Spinal cord (tissue), 10 donors: ENCODE measurements around the gene IL27RA. TPM values are rescaled to one million over a fixed set of nuclear protein-coding genes. Genes with fewer than 3 reads are reported as not detected.

Experiments used
- DNase-seq, 6 donors: peaks; one replicate each; pipeline versions ENCODE4 v3.0.0 to v3.0.0-alpha.2; 2013 to 2015; ENCODE audit warnings: low spot score in 6 of 6, low read depth in 4 of 6
- H3K27ac ChIP-seq: one replicate; pipeline ENCODE4 v1.5.1; 2013; ENCODE audit warnings: low read depth, low read length, control low read depth
- H3K27me3 ChIP-seq: one replicate; pipeline ENCODE4 v1.6.1; 2013; ENCODE audit warnings: low read length; ENCODE audit not compliant: control insufficient read depth, insufficient read depth
- H3K36me3 ChIP-seq: one replicate; pipeline ENCODE4 v1.6.1; 2013; ENCODE audit warnings: low read length; ENCODE audit not compliant: control insufficient read depth, insufficient read depth
- H3K4me1 ChIP-seq: one replicate; pipeline ENCODE4 v1.6.1; 2013; ENCODE audit warnings: low read length; ENCODE audit not compliant: control insufficient read depth, insufficient read depth
- H3K4me3 ChIP-seq: one replicate; pipeline ENCODE4 v1.5.1; 2013; ENCODE audit warnings: low read depth, low read length, control low read depth
- H3K9me3 ChIP-seq: one replicate; pipeline ENCODE4 v1.6.1; 2013; ENCODE audit warnings: low read length; ENCODE audit not compliant: control insufficient read depth, insufficient read depth
- WGBS: methylation state at CpG from one replicate; pipeline ENCODE4 v1.1.5; 2013; ENCODE audit warnings: missing lambda C conversion rate; ENCODE audit not compliant: insufficient coverage; 5-methylcytosine and 5-hydroxymethylcytosine counted together
- polyA plus RNA-seq, 2 donors: library from polyadenylated mRNA; unstranded; fragments of 120-200 nt; gene quantifications; one replicate each; pipeline ENCODE4 v1.2.1, GENCODE V29; 2013; ENCODE audit not compliant: insufficient read length in 2 of 2
- total RNA-seq, 2 donors: library from RNA; depleted of rRNA in 1 of 2; stranded (reverse); fragments of 120-200 nt in 1 of 2; fragments of >200 nt in 1 of 2; gene quantifications; one replicate each; pipeline versions ENCODE4 v1.2.3 to v1.2.4, GENCODE V29; 2013 to 2014
- donor health status: healthy.

IL27RA gene
- total and polyA plus RNA-seq, 4 donors: 4.1 to 5.7 (median 5.2) TPM

DNA sequence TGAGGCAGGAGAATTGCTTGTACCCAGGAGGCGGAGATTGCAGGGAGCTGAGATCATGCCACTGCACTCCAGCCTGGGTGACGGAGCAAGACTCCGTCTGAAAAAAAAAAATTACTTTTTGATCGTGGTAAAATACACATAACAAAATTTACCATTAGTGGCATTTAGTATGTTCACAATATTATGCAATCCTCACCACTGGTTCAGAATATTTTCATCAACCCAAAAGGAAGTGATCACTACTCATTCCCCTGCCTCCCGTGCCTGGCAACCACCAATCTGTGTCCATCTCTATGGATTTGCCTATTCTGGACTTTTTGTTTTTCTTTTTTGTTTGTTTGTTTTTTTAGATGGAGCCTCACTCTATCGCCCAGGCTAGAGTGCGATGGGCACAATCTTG, 31.5 kb downstream of the IL27RA start:
- Histone ChIP-seq H3K4me3 (no peak overlapping the region), H3K36me3 (no peaks in the 10 kb centered on the region), H3K27me3 (peaks cover 19% of the 10 kb centered on the region), H3K27ac (no peak overlapping the region), H3K4me1 (peaks cover 11% of the 10 kb centered on the region), H3K9me3 (no peaks in the 10 kb centered on the region)
- DNase-seq: no peak
- WGBS: no CpG with 5 or more reads among the region's 7 CpGs

DNA sequence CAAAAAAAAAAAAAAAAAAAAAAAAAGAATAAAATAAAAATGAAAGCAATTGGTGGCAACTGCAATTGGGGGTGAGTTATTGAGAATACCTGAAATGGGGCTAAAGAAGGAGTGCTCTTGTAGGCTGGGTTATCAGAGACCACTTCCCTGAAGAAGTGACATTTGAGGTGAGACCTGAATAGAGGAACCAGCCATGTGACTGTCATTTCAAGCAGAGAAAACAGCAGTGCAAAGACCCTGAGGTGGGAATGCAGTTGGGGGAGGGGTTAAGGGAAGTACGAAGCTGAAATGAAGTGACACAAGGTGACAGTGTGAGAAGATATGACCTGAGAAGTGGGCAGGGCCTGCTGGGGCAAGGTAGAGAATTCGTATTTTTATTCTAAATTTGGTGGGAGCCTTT, 34.6 kb downstream of the IL27RA start:
- Histone ChIP-seq H3K4me1 (no peaks in the 10 kb centered on the region), H3K36me3 (peaks cover 4% of the 10 kb centered on the region), H3K27ac (no peak overlapping the region), H3K4me3 (no peak overlapping the region), H3K27me3 (no peaks in the 10 kb centered on the region), H3K9me3 (no peaks in the 10 kb centered on the region)
- no peak for DNase-seq
- 64% methylated on average over 1 of the region's 2 CpGs for WGBS

DNA sequence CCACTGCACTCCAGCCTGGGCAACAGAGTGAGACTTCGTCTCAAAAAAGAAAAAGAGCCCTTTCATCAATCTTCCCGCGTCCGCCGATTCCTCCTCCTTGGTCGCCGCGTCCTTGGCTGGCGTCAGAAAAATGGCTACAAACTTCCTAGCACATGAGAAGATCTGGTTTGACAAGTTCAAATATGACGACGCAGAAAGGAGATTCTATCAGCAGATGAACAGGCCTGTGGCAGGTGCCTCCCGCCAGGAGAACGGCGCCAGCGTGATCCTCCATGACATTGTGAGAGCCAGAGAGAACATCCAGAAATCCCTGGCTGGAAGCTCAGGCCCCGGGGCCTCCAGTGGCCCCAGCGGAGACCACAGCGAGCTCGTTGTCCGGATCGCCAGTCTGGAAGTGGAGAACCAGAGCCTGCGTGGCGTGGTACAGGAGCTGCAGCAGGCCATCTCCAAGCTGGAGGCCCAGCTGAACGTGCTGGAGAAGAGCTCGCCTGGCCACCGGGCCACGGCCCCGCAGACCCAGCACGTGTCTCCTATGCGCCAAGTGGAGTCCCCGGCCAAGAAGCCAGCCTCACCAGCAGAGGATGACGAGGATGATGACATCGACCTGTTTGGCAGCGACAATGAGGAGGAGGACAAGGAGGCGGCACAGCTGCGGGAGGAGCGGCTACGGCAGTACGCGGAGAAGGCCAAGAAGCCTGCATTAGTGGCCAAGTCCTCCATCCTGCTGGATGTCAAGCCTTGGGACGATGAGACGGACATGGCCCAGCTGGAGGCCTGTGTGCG, 38.9 kb downstream of the IL27RA start:
- 94% methylated on average over 41 of the region's 43 CpGs for WGBS
- no peak overlapping the region for H3K27ac ChIP-seq
- H3K9me3 ChIP-seq: no peaks in the 10 kb centered on the region
- no peak overlapping the region for H3K4me3 ChIP-seq
- H3K36me3 ChIP-seq: peaks cover 4% of the 10 kb centered on the region
- peaks cover 2% of the 10 kb centered on the region for H3K27me3 ChIP-seq
- peaks cover 36% of the 10 kb centered on the region for H3K4me1 ChIP-seq
- DNase-seq: no peak

DNA sequence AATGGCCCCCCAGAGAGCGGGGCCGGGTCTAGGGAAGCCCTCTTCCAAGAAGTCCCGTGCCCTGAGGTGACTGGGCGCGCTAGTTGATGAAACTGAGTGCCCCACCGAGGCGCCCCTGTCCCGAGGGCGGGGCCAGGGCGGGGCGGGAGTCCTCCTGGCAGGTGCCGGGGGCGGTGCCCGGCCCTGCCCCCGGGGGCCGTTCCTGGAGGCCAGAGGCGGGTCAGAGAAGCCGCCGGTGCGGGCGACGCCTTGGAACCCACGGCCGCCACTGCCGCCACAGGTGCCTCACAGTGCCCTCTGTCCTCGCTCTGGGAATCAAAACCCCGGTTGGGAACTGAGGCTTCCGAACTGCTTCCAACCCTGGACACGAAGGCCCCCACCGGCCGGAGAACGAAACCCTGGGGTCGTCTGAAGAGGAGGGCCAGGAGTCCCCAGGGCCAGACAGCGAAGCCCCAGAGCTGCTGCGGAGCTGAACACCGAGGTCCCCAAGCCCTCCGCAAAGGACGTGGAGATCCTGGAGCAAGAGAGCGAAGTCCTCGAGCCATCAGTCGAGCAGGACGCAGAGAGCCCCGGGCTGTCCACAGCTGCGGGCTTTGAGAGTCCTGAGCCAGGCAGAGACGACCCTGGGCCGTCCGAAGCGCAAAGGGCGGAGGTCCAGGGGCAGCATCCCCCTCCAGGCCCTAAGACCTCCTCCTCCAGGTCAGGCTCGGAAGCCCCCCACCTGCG, 41.1 kb downstream of the IL27RA start, which contains the start of gene MISP3:
Gene MISP3 (plus strand): TSS at position 252 of the 726 bp plus-strand sequence. CDS start 524 bp downstream, outside the sequence.
- peak in 2 of 6 donors; percentile 25 to 43 for DNase-seq
- H3K9me3 ChIP-seq: no peaks in the 10 kb centered on the region
- peaks cover 4% of the 10 kb centered on the region for H3K36me3 ChIP-seq
- 1% methylated on average over 51 of the region's 51 CpGs for WGBS
- H3K27ac ChIP-seq: peak within 1 kb of the TSS; percentile 89
- H3K27me3 ChIP-seq: peaks cover 2% of the 10 kb centered on the region
- peaks cover 39% of the 10 kb centered on the region for H3K4me1 ChIP-seq
- H3K4me3 ChIP-seq: peak within 1 kb of the TSS; percentile 70

DNA sequence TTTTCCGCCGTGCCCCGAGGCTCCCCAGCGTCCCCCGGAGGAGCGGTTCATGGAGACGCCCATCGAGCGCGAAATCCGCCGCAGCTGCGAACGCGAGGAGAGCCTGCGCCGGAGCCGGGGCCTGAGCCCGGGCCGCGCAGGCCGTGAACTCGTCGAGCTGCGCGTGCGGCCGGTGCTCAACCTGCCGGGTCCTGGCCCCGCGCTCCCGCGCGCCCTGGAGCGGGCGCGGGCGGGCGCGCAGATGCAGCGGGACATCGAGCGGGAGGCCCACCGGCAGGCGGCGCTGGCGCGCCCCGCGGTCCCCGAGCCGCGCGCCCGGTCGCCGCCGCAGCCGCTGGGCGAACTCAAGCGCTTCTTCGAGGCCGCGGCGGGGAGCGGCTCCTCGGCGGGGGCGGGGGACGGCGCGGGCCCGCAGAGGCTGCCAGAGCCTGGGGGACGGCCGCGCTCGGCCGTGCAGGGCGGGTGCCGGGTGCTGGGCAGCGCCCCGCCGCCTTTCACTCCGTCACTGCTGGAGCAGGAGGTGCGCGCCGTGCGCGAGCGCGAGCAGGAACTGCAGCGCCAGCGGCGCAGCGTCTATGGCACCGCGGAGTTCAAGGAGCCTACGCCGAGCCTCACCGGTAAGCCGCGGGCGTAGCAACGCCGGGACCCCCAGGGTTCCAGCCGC, 41.8 kb downstream of the IL27RA start:
- Histone ChIP-seq H3K36me3 (peaks cover 4% of the 10 kb centered on the region), H3K27ac (peak overlapping the region; percentile 89), H3K4me3 (peak overlapping the region; percentile 70), H3K9me3 (no peaks in the 10 kb centered on the region), H3K4me1 (peaks cover 39% of the 10 kb centered on the region), H3K27me3 (peaks cover 2% of the 10 kb centered on the region)
- peak in 2 of 6 donors; percentile 86 to 87 for DNase-seq
- under 1% methylated on average over 106 of the region's 106 CpGs for WGBS

DNA sequence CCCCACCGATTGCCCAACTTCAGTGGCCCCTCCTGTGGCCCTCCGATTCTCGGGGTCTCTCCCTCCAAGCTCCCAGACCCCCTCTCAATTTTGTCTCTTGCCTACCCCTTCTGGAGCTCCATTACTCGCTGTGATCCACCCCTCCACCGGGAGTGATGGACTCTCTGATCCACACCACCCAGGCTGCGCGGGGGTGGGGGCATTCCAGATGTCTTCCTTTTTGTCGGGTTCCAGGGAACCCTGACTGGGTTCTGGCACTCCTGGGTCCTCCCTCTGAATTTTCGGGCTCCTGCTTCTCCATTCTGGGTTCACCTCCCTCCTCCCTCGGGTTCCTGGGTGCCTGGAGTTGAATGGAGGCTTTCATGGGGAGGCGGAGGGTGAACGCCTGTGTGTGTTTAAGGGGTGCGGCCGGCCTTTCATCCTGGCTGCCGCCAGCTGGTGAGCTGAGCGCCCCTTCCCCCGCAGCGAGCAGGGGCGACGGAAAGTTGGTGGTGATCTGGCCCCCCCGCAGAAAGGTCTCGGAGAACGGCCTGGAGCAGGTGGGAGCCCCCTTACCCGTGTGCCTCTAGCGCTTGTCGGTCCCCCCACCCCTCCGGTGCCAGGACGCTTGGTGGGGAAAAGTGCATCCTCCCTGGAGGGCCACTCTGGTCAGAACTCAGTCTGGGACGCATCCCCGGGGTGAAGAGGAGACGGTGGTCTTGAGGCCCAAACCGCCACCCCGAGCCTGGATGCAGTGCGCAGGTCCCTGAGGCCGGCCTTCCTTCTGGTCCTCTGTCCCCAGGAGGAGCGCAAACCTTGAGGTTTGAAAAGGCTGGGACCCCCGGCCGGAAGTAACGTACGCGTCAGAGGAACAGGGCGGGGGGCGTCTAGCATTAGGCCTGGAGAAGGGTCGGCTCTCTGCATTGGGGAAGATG, 42.6 kb downstream of the IL27RA start:
- WGBS: 2% methylated on average over 37 of the region's 44 CpGs
- Histone ChIP-seq H3K36me3 (peaks cover 4% of the 10 kb centered on the region), H3K27me3 (peaks cover 2% of the 10 kb centered on the region), H3K9me3 (no peaks in the 10 kb centered on the region), H3K27ac (peak overlapping the region; percentile 89), H3K4me1 (peaks cover 39% of the 10 kb centered on the region), H3K4me3 (peak overlapping the region; percentile 70)
- peak in 2 of 6 donors; percentile 60 to 74 for DNase-seq

DNA sequence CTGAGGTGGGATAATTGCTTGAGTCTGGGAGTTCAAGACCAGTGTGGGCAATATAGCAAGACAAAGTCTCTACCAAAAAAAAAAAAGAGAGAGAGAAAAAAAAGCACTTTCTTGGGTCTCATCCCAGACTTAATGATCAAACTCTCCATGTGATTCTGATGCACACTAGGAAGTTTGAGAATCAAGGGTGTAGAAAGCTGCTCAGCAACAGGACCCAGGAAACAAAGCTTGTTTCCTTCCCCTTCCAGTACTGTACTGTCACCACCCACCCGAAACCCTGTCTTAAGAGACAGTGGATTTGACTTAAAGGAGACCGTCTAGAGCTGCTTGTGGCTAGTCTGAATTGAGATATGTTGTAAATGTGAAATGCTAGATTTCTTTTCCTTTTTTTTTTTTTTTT, 46.8 kb downstream of the IL27RA start:
- H3K4me3 ChIP-seq: no peak overlapping the region
- no peak for DNase-seq
- no peak overlapping the region for H3K27ac ChIP-seq
- WGBS: no CpG with 5 or more reads among the region's 2 CpGs
- H3K36me3 ChIP-seq: peaks cover 4% of the 10 kb centered on the region
- no peaks in the 10 kb centered on the region for H3K9me3 ChIP-seq
- H3K4me1 ChIP-seq: peaks cover 44% of the 10 kb centered on the region
- H3K27me3 ChIP-seq: no peaks in the 10 kb centered on the region

GRCh38 chr19:14080887-14081796, 49.6 kb downstream of the IL27RA start:
- WGBS: 0% methylated on average over 48 of the region's 50 CpGs

More at GRCh38 chr19:14080887-14081796, 49.6 kb downstream of the IL27RA start:
- Histone ChIP-seq H3K27me3 (no peaks in the 10 kb centered on the region), H3K4me1 (peaks cover 22% of the 10 kb centered on the region), H3K9me3 (no peaks in the 10 kb centered on the region), H3K4me3 (peak overlapping the region; percentile 87), H3K27ac (peak overlapping the region; percentile 85), H3K36me3 (peaks cover 18% of the 10 kb centered on the region)
- DNase-seq: peak; percentile 98 to 100 (median 100)
